C4-2B (cell line): ENCODE data around the gene ZNF521.

Experiments
- H3K27ac ChIP-seq: fragments of 450-650 bp; 2 replicates; pipeline ENCODE4 v1.5.1; 2017
- ZFX ChIP-seq: fragments of 450-650 bp; IDR thresholded peaks from 2 replicates; pipeline ENCODE4 v1.6.1; 2017
- TF ChIP-seq, protein P1 (sequence below): fragments of 450-650 bp; conservative IDR thresholded peaks from 2 replicates; pipeline ENCODE4 v1.5.1; 2017; ENCODE audit warnings: mild to moderate bottlenecking

ZNF521 gene

DNA sequence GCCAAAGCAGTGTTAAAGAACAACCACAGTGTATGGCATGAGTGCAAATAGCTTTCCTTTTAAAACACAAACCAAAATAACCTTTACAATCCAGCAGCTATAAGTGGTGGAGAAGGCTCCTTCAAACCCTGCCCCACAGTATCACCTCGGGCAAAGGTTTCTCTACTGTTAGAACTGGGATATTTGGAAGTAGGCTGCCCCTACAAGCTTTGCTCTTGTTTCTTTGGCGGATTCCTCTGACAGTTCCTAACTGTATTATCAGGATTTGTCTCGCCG is 214.8 kb downstream of the ZNF521 start:
- TF ChIP-seq, protein P1, sequence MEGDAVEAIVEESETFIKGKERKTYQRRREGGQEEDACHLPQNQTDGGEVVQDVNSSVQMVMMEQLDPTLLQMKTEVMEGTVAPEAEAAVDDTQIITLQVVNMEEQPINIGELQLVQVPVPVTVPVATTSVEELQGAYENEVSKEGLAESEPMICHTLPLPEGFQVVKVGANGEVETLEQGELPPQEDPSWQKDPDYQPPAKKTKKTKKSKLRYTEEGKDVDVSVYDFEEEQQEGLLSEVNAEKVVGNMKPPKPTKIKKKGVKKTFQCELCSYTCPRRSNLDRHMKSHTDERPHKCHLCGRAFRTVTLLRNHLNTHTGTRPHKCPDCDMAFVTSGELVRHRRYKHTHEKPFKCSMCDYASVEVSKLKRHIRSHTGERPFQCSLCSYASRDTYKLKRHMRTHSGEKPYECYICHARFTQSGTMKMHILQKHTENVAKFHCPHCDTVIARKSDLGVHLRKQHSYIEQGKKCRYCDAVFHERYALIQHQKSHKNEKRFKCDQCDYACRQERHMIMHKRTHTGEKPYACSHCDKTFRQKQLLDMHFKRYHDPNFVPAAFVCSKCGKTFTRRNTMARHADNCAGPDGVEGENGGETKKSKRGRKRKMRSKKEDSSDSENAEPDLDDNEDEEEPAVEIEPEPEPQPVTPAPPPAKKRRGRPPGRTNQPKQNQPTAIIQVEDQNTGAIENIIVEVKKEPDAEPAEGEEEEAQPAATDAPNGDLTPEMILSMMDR = no peak
- no peak for TF ChIP-seq ZFX
- no peak overlapping the region for H3K27ac ChIP-seq

DNA sequence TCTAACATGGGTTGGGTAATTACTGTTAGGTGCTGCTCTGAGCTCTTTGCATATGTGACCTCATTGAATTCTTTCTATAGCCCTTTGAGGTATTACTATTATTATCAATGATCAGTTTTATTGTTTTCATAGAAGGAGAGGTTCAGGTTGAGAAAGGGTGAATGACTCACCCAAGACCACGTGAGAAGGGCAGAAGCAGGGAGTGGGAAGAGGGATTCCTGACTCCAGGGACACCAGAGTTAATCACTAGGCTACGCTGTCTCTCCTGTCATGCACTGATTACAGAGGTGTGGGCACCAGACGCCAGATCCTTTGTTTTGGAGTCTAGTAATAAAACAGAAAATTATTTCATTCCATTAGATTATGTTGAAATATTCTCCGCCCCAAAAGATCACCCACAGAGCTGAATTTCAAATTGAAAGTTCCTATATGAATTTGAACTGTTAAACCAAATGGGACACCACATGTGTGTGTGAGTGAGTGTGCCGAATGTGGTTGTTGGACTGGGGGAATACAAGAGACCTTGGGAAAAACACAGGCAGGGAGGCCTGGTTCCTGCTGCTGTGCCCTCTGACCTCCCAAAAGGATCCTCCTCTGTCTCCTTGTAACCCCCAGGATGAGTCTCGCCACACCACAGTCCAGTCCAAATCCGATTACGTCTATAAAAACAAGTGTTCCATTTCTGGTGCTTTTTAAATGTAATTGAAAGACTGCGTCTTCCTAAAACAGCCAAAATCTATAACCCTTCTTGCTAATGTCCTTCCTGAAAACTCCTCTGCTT is 215.4 kb downstream of the ZNF521 start:
- no peak overlapping the region for H3K27ac ChIP-seq
- no peak for TF ChIP-seq ZFX
- TF ChIP-seq, protein P1 = no peak

DNA sequence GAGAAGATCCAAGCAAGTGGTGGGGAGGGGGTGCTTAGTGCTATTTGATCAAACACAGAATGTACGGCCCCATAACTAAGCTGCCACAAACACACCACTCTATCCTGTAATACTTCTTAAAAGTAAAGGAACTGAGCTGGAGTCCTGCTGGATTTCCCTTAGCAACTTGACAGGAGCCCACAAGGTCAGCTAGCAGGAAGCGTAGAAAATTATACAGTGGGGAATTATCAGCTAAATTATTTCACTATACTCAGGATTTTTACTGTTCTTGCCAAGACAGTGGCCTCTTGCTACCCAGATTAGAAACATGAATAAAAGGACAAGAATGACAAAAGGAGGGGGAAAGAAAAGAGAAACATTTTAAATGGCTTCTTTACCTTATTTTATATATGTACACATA is 217.1 kb downstream of the ZNF521 start:
- no peak overlapping the region for H3K27ac ChIP-seq
- TF ChIP-seq, protein P1 = no peak
- no peak for TF ChIP-seq ZFX

DNA sequence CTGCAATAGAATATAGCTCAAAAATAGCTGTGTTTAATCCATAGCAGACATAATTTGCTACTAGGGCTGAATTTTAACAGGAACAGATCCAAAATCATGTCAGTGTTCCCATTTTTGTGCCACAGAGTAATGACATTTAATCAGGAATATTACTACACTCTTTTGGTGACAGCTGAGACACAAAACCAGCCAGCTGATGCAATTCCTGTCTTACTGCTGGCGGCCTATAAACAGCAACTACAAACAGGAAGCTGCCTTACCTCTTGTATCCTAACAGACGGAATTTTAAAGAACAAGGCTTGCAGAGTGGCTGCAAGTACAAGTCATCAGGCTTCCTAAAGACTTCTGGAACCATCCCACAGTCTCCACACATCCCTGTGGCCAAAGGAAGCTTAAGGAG is 218.1 kb downstream of the ZNF521 start:
- TF ChIP-seq, protein P1 = no peak
- no peak for TF ChIP-seq ZFX
- no peak overlapping the region for H3K27ac ChIP-seq

DNA sequence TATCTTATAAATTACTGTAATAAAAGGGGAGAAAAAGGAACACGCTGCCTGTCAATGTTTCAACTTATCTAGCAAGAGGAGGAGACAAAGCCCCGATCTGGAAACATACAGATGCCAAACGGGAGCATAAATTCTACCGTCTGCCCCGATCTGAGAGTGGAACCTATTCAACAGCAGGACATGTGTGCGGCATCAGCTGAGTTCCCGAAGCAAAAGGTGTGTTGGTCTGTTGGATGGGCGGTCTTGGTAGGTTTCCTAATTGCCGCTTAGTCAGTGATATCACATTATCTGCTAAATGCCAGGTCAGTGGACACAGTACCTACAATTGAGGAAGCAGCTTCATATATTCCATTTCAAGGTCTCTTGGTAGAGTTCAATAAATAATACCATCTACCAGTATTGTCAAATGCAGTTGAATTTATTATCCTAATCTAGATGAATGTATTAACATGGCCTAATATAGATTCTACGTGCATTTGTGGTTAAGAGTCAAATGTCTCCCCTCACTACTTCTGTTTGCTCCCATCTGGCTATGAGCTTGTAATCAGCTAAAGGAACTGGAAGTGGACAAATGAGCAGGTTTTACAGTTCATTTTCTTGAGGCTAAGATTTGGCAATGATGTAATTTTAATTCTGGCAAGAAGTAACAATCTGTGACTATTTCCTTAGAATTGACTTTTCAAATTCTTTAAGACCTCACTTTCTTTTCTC is 219.0 kb downstream of the ZNF521 start:
- H3K27ac ChIP-seq = no peak overlapping the region
- TF ChIP-seq, protein P1 = no peak
- no peak for TF ChIP-seq ZFX

DNA sequence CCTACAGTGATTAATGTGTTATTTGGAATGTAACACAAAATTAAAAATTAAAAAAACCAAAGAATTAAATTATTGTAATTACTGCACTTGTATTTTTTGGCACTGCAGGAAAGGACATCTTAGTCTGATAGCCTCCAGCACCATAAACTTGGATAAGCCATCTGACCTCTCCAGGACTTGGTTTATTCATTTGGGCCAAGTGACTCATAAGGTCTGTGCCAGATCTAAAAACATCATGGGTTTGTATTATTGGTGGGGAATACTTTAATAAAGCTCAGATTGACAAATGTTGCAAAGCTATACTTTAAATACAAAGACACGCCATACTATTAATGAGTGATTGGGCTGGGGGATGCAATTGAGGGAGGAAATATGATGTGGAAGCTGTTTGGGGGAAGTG is 225.2 kb downstream of the ZNF521 start:
- no peak for TF ChIP-seq ZFX
- TF ChIP-seq, protein P1 = no peak
- no peak overlapping the region for H3K27ac ChIP-seq

DNA sequence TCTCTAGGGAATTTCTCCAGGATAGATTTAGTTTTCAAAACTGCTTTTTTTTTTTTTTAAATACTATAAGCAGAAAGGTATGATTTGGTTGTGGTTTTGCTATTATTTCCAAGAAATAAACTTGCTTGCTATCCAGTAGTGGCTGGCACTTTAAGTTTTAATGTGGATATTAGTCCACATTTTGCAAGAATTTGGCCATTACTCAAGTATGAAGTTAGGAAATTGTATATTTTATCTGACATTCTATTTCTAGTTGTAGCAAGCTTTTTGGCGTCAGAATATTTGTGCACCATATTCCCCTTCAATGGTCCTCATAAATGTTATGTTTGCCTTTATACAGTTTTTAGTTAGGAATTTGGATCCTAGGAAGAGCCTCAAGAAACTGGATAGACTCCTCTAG is 226.3 kb downstream of the ZNF521 start:
- H3K27ac ChIP-seq = no peak overlapping the region
- TF ChIP-seq, protein P1 = no peak
- TF ChIP-seq ZFX = no peak
